ENCODE results near the gene BRAT1.

The BRAT1 gene

DNA sequence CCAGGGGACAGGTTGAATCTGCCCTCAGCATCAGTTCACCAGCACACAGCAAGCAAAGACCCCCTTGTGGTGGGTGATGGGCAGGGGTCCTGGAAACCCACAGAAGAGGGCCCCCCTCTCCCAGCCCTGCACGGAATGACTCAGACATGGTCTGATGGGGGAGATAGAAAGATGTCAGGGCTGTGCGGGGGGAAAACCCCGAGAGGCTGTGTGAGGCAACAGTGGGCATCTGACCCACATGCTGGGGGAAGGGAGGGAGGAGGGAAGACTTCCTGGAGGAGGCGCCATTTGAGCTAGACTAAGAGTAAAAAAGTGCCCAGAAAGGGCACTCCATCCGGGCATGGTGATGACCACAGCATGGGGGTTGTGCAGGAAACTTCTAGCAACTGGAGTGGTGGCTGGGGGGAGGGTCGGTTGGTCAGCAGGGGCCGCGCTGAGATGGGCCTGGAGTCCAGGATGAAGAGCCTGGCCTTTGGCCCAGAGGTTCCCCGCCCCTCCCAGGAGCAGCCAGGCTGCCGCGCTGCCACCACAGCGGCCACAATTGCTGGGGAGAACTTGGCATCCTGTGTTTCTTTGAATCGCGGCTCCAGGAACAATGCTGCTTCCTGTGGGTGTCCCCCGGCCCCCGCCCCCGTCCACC lies 33.3 kb downstream of the BRAT1 start:
- DNase-seq (ENCODE audit: low read depth): no peak
- TF ChIP-seq, protein P1, sequence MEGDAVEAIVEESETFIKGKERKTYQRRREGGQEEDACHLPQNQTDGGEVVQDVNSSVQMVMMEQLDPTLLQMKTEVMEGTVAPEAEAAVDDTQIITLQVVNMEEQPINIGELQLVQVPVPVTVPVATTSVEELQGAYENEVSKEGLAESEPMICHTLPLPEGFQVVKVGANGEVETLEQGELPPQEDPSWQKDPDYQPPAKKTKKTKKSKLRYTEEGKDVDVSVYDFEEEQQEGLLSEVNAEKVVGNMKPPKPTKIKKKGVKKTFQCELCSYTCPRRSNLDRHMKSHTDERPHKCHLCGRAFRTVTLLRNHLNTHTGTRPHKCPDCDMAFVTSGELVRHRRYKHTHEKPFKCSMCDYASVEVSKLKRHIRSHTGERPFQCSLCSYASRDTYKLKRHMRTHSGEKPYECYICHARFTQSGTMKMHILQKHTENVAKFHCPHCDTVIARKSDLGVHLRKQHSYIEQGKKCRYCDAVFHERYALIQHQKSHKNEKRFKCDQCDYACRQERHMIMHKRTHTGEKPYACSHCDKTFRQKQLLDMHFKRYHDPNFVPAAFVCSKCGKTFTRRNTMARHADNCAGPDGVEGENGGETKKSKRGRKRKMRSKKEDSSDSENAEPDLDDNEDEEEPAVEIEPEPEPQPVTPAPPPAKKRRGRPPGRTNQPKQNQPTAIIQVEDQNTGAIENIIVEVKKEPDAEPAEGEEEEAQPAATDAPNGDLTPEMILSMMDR (conservative IDR thresholded peaks at IDR 0.05; ENCODE audit: low read depth, low read length): no peak
- H3K4me3 ChIP-seq (ENCODE audit: low read length): peak overlapping the region; percentile 46

DNA sequence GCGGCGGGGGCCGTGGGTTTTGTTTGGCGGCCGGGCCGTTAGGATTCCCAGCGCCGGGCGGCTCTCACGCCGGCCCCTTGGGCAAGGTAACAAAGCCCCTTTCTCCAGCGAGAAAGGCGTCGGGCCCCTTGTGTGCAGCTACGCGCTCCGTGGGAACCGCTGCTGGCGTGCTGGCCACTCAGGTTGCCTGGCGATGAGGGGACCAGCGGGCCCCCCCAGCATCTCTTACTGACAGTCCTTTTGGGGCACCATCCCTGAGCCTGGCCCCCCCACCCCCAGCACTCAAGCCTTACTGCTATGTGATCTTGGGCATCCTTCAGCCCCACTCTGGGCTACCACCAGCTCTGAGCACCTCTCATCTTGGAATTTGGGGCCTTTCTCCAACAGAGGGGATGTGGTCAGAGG lies 34.0 kb downstream of the BRAT1 start:
- H3K4me3 ChIP-seq (ENCODE audit: low read length): peak overlapping the region; percentile 46
- TF ChIP-seq, protein P1 (conservative IDR thresholded peaks at IDR 0.05; ENCODE audit: low read depth, low read length): no peak
- no peak for DNase-seq (ENCODE audit: low read depth)

DNA sequence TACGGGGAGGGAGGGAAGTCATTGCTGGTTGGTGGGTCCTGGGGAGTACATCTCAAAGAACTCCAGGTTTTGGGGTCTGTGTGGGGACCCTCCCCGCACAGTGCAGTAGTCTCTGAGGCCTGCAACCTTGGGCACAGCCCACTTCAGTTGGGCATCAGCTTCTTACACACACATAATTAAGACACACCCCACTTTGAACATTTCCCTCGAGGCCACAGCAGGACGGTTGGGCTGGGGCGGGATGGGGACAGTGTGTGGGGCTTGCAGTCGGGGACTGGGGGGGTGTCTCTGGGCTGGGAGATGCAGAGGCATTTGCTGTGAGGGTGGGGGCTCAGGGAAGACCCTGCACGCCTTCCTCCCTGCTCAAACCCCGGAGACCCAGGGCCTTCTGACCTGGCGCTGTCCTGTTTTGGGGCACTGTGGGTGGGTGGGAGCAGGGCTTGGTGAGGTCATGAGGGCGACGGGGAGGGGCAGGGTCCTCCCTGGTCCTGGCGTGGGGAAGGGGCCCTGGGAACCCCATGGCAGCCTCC lies 34.5 kb downstream of the BRAT1 start:
- TF ChIP-seq, protein P1 (conservative IDR thresholded peaks at IDR 0.05; ENCODE audit: low read depth, low read length): no peak
- DNase-seq (ENCODE audit: low read depth): no peak
- peak overlapping the region; percentile 46 for H3K4me3 ChIP-seq (ENCODE audit: low read length)

DNA sequence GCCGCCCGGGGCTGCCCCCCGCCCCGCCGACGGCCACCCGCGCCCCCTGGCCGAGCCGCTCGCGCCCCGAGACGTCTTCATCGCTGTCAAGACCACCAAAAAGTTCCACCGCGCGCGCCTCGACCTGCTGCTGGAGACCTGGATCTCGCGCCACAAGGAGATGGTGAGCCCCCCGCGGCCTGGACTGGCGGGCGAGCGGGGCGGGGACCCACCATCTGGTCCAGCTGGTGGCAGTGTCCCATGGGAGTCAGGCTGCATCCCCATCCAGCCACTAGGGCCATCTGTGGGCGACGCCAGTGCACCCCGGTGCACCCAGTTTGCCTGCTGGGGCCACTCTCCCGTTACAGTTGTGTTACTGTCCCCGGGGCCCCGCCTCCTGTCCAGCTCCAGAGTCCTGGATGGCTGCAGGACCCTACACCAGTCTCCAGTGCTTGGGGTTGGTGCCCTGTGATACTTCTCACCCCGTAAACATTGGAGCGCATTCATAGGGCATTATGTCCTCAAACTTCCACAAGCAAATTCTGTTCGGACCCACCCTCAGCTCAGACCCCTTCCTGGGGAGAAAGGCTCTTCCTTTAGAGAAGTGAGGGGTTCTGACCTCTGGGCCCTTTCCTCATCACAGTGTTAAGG lies 35.1 kb downstream of the BRAT1 start:
- DNase-seq (ENCODE audit: low read depth): no peak
- H3K4me3 ChIP-seq (ENCODE audit: low read length): peak overlapping the region; percentile 46
- TF ChIP-seq, protein P1 (conservative IDR thresholded peaks at IDR 0.05; ENCODE audit: low read depth, low read length): peak; percentile 9

DNA sequence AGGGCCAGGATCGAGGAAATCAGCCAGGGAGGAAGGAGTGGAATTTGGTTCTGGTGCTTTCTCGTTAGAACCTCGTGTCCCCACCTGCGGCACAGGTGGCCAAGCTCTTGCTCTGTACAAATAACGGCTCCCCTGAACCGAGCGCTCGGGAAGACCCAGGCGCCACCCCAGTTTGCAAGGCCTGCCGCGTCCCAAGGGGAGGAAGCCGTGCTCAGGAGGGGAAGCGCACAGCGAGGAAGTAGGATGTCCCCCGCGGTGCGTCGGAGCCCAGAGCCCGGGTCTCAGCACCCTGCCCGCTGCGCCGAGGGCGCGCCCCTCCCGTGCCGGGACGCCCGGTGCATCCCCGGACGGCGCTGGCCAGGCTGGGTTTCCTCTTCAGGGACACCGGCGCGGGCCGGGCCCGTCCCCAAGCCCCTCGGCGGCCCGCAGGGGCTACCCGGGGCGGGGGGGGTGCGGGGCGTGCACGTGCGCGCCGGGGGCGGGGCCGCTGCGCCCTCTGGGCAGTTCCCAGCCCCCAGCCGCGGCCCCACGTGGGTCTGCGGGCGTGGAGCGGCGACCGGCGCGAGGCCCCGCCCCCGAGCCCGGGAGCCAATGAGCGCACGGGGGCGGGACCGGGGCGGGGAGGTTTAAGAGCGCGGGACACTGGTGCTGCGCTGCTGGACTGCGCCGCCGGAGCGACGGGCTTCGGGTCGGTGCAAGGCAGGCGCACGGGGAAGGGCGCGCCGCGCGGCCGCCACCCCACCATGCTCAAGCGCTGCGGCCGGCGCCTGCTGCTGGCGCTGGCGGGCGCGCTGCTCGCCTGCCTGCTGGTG lies 36.0 kb downstream of the BRAT1 start, which contains the start of gene LFNG:
LFNG (plus strand) TSS at position 656 of the 812 bp plus-strand sequence; CDS start at position 744, 88 bp downstream.
- TF ChIP-seq, protein P1 (conservative IDR thresholded peaks at IDR 0.05; ENCODE audit: low read depth, low read length): no peak
- H3K4me3 ChIP-seq (ENCODE audit: low read length): peak within 1 kb of the TSS; percentile 46
- no peak for DNase-seq (ENCODE audit: low read depth)

DNA sequence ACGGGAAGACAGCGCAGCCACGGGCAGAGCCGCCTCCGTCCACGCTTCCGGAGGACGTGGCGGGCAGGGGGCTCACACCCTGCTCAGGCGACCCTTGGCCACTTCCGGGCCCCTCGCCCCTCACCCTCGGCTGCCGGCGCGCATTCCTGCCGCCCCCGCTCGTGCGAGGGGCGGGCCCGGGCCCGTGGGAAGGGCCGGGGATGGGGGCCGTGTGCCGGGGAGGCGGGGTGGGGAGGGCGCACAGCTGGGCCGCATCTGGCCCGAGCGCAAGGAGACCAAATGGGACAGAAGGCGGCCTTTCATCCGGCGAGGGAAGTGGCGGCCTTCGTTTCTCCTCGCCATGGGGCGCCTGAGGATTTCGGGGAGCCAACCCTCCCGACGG lies 36.6 kb downstream of the BRAT1 start:
- TF ChIP-seq, protein P1 (conservative IDR thresholded peaks at IDR 0.05; ENCODE audit: low read depth, low read length): no peak
- DNase-seq (ENCODE audit: low read depth): no peak
- peak overlapping the region; percentile 27 for H3K4me3 ChIP-seq (ENCODE audit: low read length)
